ENCODE results near the gene TFB2M.

The TFB2M gene

GRCh38 chr1:246518456-246519205, 47.4 kb downstream of the TFB2M start:
- Histone ChIP-seq H3K9ac (no peak overlapping the region), H3K36me3 (no peaks in the 10 kb centered on the region), H3K27ac (no peak overlapping the region), H3K27me3 (no peaks in the 10 kb centered on the region), H4K20me1 (no peaks in the 10 kb centered on the region), H3K4me2 (no peak overlapping the region), H3K4me1 (no peaks in the 10 kb centered on the region), H3K9me3 (peaks cover 97% of the 10 kb centered on the region), H3K4me3 (no peak overlapping the region)
- no peak for TF ChIP-seq Cebpa-rat (IDR thresholded peaks at IDR 0.05)

GRCh38 chr1:246517391-246517790, 48.7 kb downstream of the TFB2M start:
- Histone ChIP-seq H3K27me3 (no peaks in the 10 kb centered on the region), H3K27ac (no peak overlapping the region), H3K9me3 (peaks cover 98% of the 10 kb centered on the region), H3K4me3 (no peak overlapping the region), H3K4me1 (no peaks in the 10 kb centered on the region), H3K4me2 (no peak overlapping the region), H3K36me3 (no peaks in the 10 kb centered on the region), H3K9ac (no peak overlapping the region), H4K20me1 (no peaks in the 10 kb centered on the region)
- TF ChIP-seq Cebpa-rat (IDR thresholded peaks at IDR 0.05), result no peak

DNA sequence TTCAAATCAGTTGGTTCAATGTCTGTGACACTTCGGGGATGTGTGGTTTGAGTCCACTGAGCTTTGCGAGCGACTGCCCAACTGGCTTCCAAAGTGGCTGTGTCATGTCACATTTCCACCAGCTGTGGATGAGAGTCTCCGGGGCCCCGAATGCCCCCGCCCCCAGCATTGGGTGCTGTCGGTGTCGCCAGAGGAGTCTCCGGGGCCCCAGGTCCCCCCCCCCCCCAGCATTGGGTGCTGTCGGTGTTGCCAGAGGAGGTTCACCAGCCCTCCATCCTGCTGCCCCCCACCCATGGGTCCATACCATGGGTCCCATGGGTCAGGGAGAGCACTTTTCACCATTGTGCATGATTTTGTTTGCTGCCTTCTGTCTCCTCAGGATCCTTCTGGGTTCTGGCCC, 49.9 kb downstream of the TFB2M start:
- H3K9me3 ChIP-seq, result peaks cover 94% of the 10 kb centered on the region
- H3K27me3 ChIP-seq, result no peaks in the 10 kb centered on the region
- no peaks in the 10 kb centered on the region for H3K36me3 ChIP-seq
- H3K4me2 ChIP-seq, result no peak overlapping the region
- H4K20me1 ChIP-seq, result no peaks in the 10 kb centered on the region
- no peak for TF ChIP-seq Cebpa-rat (IDR thresholded peaks at IDR 0.05)
- no peaks in the 10 kb centered on the region for H3K4me1 ChIP-seq
- H3K4me3 ChIP-seq, result no peak overlapping the region
- H3K9ac ChIP-seq, result no peak overlapping the region
- H3K27ac ChIP-seq, result no peak overlapping the region

DNA sequence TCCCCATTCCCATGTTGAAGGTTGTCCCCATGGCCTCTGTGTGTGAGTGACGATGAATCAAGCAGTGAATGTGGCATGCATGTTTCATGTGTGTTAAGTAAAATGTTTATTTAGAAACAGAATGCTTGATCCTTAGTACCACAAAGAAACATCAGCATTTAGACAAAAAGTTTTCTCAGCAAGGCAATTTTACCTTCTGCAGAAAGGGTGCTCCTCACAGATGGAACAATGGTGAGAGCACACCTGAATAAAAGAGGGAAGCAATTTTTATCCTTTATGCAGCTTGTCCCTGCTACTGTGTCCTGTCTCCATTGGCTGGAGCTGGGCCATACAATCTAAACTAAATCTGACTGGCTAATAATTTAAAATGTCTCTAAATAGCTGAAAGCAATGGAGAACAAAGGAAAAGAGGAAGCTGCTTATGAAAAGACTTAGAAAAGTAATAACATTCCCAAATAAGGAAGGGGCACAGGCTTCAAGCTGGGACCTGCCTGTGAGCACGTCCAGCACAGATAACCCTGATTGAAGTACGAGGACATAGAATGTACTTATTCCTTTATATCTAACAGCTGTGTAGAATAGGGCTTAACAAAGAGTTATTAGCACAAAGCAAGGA, 50.6 kb downstream of the TFB2M start:
- TF ChIP-seq Cebpa-rat (IDR thresholded peaks at IDR 0.05), result no peak
- Histone ChIP-seq H3K27ac (no peak overlapping the region), H3K9me3 (peaks cover 87% of the 10 kb centered on the region), H3K36me3 (no peaks in the 10 kb centered on the region), H4K20me1 (no peaks in the 10 kb centered on the region), H3K27me3 (no peaks in the 10 kb centered on the region), H3K9ac (no peak overlapping the region), H3K4me3 (no peak overlapping the region), H3K4me1 (no peaks in the 10 kb centered on the region), H3K4me2 (no peak overlapping the region)

DNA sequence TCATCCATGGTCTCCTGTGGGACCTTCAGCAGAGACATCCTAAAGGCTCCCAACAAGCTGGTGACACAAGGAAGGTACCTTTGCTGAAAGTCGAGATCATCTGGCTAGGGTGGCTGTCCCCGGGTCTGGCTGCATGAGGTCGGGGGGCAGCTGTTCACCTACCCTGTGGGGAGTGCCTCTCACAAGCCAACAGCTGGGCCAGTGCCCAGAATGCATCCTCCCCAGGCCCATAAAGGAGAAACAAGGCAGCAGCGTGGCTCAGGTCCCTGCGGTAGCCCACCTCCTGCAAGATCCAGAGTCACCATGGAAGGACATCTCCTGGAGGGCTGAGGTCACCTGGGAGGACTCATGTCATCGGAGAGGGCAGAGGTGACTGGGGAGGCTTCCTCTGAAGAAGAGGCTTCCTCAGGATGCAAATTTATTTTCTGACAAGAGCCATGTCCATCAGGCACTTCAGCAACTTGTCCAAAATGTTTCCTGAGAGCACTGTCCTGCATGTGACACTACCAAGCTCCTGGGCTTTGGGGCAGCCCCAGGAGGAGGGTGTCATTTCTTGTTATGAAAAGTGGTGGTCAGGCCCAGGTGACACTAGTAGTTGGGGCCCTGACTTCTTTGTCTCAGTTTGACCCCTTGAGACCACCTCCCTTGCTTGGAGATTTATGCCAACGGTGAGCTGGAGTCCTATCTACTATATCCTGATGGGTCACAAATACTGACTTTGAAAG, 52.3 kb downstream of the TFB2M start:
- Histone ChIP-seq H4K20me1 (no peaks in the 10 kb centered on the region), H3K27ac (no peak overlapping the region), H3K4me2 (no peak overlapping the region), H3K36me3 (no peaks in the 10 kb centered on the region), H3K4me1 (no peaks in the 10 kb centered on the region), H3K9me3 (peaks cover 70% of the 10 kb centered on the region), H3K4me3 (no peak overlapping the region), H3K27me3 (no peaks in the 10 kb centered on the region), H3K9ac (no peak overlapping the region)
- TF ChIP-seq Cebpa-rat (IDR thresholded peaks at IDR 0.05), result no peak

DNA sequence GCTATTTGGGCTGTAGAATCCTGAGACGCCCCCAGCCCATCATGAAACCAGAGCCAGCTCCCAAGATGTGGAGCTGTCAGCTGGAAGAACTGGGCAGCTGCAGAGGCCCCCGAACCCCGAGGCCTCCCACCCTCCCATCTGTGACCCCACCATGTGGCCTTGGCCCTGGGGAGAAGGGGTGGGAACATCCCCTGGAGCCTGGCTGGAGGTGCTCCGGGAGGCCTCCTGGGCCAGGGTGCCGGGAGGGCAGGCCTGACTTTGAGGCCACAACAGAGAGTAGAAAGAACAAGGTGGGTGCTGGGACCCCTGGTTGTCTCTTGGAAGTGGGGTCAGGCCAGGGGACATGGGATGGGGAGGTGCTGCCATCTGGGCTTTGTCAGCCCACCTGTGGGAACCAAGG, 53.0 kb downstream of the TFB2M start:
- TF ChIP-seq Cebpa-rat (IDR thresholded peaks at IDR 0.05), result no peak
- Histone ChIP-seq H3K36me3 (no peaks in the 10 kb centered on the region), H4K20me1 (no peaks in the 10 kb centered on the region), H3K27me3 (no peaks in the 10 kb centered on the region), H3K9ac (no peak overlapping the region), H3K27ac (no peak overlapping the region), H3K4me1 (no peaks in the 10 kb centered on the region), H3K9me3 (peaks cover 63% of the 10 kb centered on the region), H3K4me3 (no peak overlapping the region), H3K4me2 (no peak overlapping the region)

DNA sequence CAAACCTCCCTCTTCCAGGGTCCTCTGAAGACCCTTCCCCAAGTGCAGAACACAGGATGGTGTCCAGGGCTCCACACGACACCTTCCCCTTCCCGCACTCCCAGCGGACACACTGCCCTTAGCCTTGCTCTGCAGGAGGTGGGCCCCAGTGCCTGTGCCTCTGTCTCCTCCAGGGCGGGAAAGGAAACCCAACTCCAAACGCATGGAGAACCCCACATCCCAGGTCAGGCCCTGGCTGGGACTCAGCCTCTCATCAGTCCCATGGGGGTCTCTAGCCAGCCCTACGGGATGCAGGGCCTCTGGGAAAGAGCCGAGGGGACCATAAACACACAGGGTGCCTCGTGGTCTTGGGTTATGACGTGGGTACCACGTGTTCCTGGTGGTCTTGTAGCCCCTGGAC, 53.4 kb downstream of the TFB2M start:
- Histone ChIP-seq H3K4me1 (0 out of 2 replicates have a peak, but pooled peaks cover 2% of the 10 kb centered on the region), H3K9me3 (peaks cover 59% of the 10 kb centered on the region), H3K4me3 (no peak overlapping the region), H4K20me1 (no peaks in the 10 kb centered on the region), H3K27me3 (no peaks in the 10 kb centered on the region), H3K36me3 (no peaks in the 10 kb centered on the region), H3K9ac (no peak overlapping the region), H3K4me2 (no peak overlapping the region), H3K27ac (no peak overlapping the region)
- TF ChIP-seq Cebpa-rat (IDR thresholded peaks at IDR 0.05), result no peak

DNA sequence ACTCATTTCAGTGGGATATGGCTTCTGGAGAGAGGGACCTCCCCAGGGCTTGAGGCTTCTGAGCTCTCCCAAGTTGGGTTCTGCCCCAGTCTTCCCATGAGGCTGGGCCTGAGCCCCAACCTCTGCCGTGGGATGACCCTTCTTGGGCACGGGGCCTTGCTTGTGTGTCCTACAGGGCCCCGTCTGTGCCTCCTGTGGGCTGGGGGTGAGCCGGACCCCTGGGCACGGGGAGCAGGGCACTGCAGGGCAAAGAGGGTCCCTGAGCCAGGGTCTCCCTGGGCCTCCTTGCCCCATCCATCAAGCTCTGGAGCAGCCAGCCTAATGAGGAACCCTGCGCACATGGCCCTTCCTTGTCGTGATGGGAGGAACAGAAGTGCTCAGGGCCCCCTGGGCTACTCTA, 53.8 kb downstream of the TFB2M start:
- H3K9me3 ChIP-seq, result peaks cover 55% of the 10 kb centered on the region

DNA sequence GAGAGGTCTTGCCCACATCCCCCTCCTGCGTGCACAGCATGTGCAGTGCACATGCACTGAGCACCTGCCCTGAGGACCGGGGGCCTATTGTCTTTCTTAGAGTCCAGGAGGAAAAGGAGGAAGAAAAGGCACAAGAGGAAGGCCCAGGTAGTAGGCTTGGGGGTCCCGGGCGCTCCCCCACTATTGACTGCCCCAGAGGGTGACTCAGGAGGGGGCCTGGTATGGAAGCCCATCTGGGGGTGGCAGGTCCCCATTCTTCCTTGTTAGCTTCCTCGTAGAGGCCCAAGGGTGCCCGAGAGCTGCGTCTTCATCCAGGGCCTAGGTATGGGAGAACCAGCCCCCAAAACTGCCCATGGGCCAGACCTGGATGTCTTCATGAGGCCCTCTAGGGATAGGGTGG, 54.9 kb downstream of the TFB2M start:
- no peak overlapping the region for H3K9ac ChIP-seq
- H3K9me3 ChIP-seq, result peaks cover 44% of the 10 kb centered on the region
- TF ChIP-seq Cebpa-rat (IDR thresholded peaks at IDR 0.05), result no peak
- H3K4me2 ChIP-seq, result no peak overlapping the region
- no peak overlapping the region for H3K27ac ChIP-seq
- H3K4me3 ChIP-seq, result no peak overlapping the region
- H4K20me1 ChIP-seq, result no peaks in the 10 kb centered on the region
- no peaks in the 10 kb centered on the region for H3K27me3 ChIP-seq
- H3K4me1 ChIP-seq, result peaks cover 7% of the 10 kb centered on the region
- no peaks in the 10 kb centered on the region for H3K36me3 ChIP-seq

More for the DNA sequence above, 53.8 kb downstream of the TFB2M start:
- Histone ChIP-seq H3K4me2 (no peak overlapping the region), H3K27ac (no peak overlapping the region), H3K36me3 (no peaks in the 10 kb centered on the region), H3K9ac (no peak overlapping the region), H3K4me3 (no peak overlapping the region), H3K4me1 (0 out of 2 replicates have a peak, but pooled peaks cover 4% of the 10 kb centered on the region), H3K27me3 (no peaks in the 10 kb centered on the region), H4K20me1 (no peaks in the 10 kb centered on the region)
- no peak for TF ChIP-seq Cebpa-rat (IDR thresholded peaks at IDR 0.05)

Data from BLaER1 (cell line).